ENCODE data around the gene DNAJC27.

- TF ChIP-seq, protein P1, sequence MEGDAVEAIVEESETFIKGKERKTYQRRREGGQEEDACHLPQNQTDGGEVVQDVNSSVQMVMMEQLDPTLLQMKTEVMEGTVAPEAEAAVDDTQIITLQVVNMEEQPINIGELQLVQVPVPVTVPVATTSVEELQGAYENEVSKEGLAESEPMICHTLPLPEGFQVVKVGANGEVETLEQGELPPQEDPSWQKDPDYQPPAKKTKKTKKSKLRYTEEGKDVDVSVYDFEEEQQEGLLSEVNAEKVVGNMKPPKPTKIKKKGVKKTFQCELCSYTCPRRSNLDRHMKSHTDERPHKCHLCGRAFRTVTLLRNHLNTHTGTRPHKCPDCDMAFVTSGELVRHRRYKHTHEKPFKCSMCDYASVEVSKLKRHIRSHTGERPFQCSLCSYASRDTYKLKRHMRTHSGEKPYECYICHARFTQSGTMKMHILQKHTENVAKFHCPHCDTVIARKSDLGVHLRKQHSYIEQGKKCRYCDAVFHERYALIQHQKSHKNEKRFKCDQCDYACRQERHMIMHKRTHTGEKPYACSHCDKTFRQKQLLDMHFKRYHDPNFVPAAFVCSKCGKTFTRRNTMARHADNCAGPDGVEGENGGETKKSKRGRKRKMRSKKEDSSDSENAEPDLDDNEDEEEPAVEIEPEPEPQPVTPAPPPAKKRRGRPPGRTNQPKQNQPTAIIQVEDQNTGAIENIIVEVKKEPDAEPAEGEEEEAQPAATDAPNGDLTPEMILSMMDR (IDR thresholded peaks at IDR 0.05) = no peak
- TF ChIP-seq POLR2A (IDR thresholded peaks at IDR 0.05) = no peak
Measured at GRCh38 chr2:24994146-24994724, 22.5 kb upstream of the DNAJC27 start.

Measured in esophagus squamous epithelium (tissue), 4 donors.